Liver (tissue), 9 donors: Measurements from ENCODE around the gene SH3PXD2A. TPM values are rescaled to one million over a fixed set of nuclear protein-coding genes. Genes with fewer than 3 reads are reported as not detected.

Experiments used
- DNase-seq: peaks from one replicate; pipeline ENCODE4 v3.0.0-alpha.2; 2017; ENCODE audit warnings: low spot score
- H3K27ac ChIP-seq, 2 donors: one replicate each; pipeline ENCODE4 v1.7.0; 2013; ENCODE audit warnings: inconsistent platforms in 2 of 2, low read length in 2 of 2, control low read depth in 1 of 2, low read depth in 1 of 2, mild to moderate bottlenecking in 1 of 2
- H3K27me3 ChIP-seq, 4 donors: one replicate each; pipeline versions ENCODE4 v1.6.1 to v1.7.0; 2013; ENCODE audit warnings: low read length in 3 of 4, inconsistent platforms in 1 of 4, mild to moderate bottlenecking in 1 of 4, moderate library complexity in 1 of 4; ENCODE audit not compliant: control insufficient read depth in 4 of 4, insufficient read depth in 4 of 4
- H3K36me3 ChIP-seq, 4 donors: one replicate each; pipeline versions ENCODE4 v1.6.1 to v1.7.0; 2013; ENCODE audit warnings: low read length in 3 of 4, mild to moderate bottlenecking in 3 of 4, low read depth in 1 of 4, moderate library complexity in 1 of 4; ENCODE audit not compliant: control insufficient read depth in 4 of 4, insufficient read depth in 3 of 4
- H3K4me1 ChIP-seq, 4 donors: one replicate each; pipeline versions ENCODE4 v1.6.1 to v1.7.0; 2013; ENCODE audit warnings: low read length in 3 of 4, mild to moderate bottlenecking in 3 of 4, moderate library complexity in 1 of 4; ENCODE audit not compliant: control insufficient read depth in 4 of 4, insufficient read depth in 4 of 4
- H3K4me3 ChIP-seq, 3 donors: one replicate each; pipeline versions ENCODE4 v1.6.1 to v1.7.0; 2013; ENCODE audit warnings: low read length in 3 of 3, control low read depth in 1 of 3, low read depth in 1 of 3, mild to moderate bottlenecking in 1 of 3
- H3K9ac ChIP-seq, 2 donors: one replicate each; pipeline ENCODE4 v1.7.0; 2013; ENCODE audit warnings: low read length in 2 of 2, mild to moderate bottlenecking in 2 of 2, moderate library complexity in 2 of 2, control low read depth in 1 of 2, low read depth in 1 of 2
- H3K9me3 ChIP-seq, 4 donors: one replicate each; pipeline versions ENCODE4 v1.6.1 to v1.7.0; 2013; ENCODE audit warnings: low read length in 3 of 4; ENCODE audit not compliant: control insufficient read depth in 4 of 4
- ATF3 ChIP-seq: IDR thresholded peaks from 2 replicates; pipeline ENCODE4 v1.6.1; 2016; ENCODE audit warnings: antibody characterized with exemption
- CTCF ChIP-seq: fragments of 150-350 bp; IDR thresholded peaks from 2 replicates; pipeline ENCODE4 v1.5.1; 2017; ENCODE audit warnings: improper control_type of control experiment, low read depth, low read length; ENCODE audit not compliant: missing input control
- EGR1 ChIP-seq, 2 donors: IDR thresholded peaks; 2 replicates each; pipeline ENCODE4 v1.6.1; 2016 to 2018; ENCODE audit warnings: antibody characterized with exemption in 2 of 2, low read depth in 2 of 2
- FOXA1 ChIP-seq: IDR thresholded peaks from 2 replicates; pipeline ENCODE4 v1.6.1; 2016; ENCODE audit warnings: antibody characterized with exemption
- GABPA ChIP-seq, 2 donors: IDR thresholded peaks in 1 of 2; conservative IDR thresholded peaks in 1 of 2; 2 replicates each; pipeline ENCODE4 v1.6.1; 2016; ENCODE audit warnings: antibody characterized with exemption in 2 of 2, mild to moderate bottlenecking in 1 of 2, moderate library complexity in 1 of 2
- HNF4A ChIP-seq, 2 donors: conservative IDR thresholded peaks; 2 replicates each; pipeline ENCODE4 v1.6.1; 2016; ENCODE audit warnings: antibody characterized with exemption in 2 of 2, mild to moderate bottlenecking in 2 of 2
- HNF4G ChIP-seq: IDR thresholded peaks from 2 replicates; pipeline ENCODE4 v1.6.1; 2016; ENCODE audit warnings: antibody characterized with exemption
- NR2F2 ChIP-seq: IDR thresholded peaks from 2 replicates; pipeline ENCODE4 v1.6.1; 2016; ENCODE audit warnings: antibody characterized with exemption
- RAD21 ChIP-seq, 2 donors: IDR thresholded peaks; 2 replicates each; pipeline ENCODE4 v1.6.1; 2016; ENCODE audit warnings: antibody characterized with exemption in 2 of 2, mild to moderate bottlenecking in 2 of 2
- REST ChIP-seq: IDR thresholded peaks from 2 replicates; pipeline ENCODE4 v1.6.1; 2016; ENCODE audit warnings: antibody characterized with exemption, mild to moderate bottlenecking
- RXRA ChIP-seq, 2 donors: IDR thresholded peaks; 2 replicates each; pipeline ENCODE4 v1.6.1; 2017 to 2018; ENCODE audit warnings: antibody characterized with exemption in 2 of 2, mild to moderate bottlenecking in 1 of 2
- SP1 ChIP-seq: IDR thresholded peaks from 2 replicates; pipeline ENCODE4 v1.6.1; 2018; ENCODE audit warnings: antibody characterized with exemption, mild to moderate bottlenecking
- TAF1 ChIP-seq: conservative IDR thresholded peaks from 2 replicates; pipeline ENCODE4 v1.6.1; 2016; ENCODE audit warnings: antibody characterized with exemption, mild to moderate bottlenecking
- YY1 ChIP-seq: IDR thresholded peaks from 2 replicates; pipeline ENCODE4 v1.6.1; 2016; ENCODE audit warnings: antibody characterized with exemption, mild to moderate bottlenecking
- ZBTB33 ChIP-seq: IDR thresholded peaks from 2 replicates; pipeline ENCODE4 v1.6.1; 2016; ENCODE audit warnings: antibody characterized with exemption
- WGBS: extraction: QIAGEN DNeasy Blood & Tissue Kit; methylation state at CpG from one replicate; pipeline ENCODE4 v1.1.7; 2013; 5-methylcytosine and 5-hydroxymethylcytosine counted together
- polyA plus RNA-seq, 2 donors: library from polyadenylated mRNA; stranded (reverse) in 1 of 2; unstranded in 1 of 2; fragments of 200-250 nt in 1 of 2; fragments of >200 nt in 1 of 2; fragmentation: Nextera tagmentation in 1 of 2; extraction: Ambion mirVana in 1 of 2; gene quantifications; one replicate each; pipeline versions ENCODE4 v1.2.1 to v1.2.3, GENCODE V29; 2013 to 2015
- total RNA-seq, 2 donors: library from RNA; depleted of rRNA; stranded (reverse); fragments of >200 nt; gene quantifications; one replicate each; pipeline ENCODE4 v1.2.3, GENCODE V29; 2014
- donor health status: healthy.
- donor health status: healthy.
- donor health status: healthy.
- donor health status: healthy.
- donor health status: healthy.

Gene SH3PXD2A
- total and polyA plus RNA-seq, 4 donors = 0.82 to 5.5 (median 3.9) TPM

GRCh38 chr10:103742824-103743223 is 112.6 kb downstream of the SH3PXD2A start (continued):
- TF ChIP-seq ZBTB33 = no peak
- no peak for TF ChIP-seq RAD21 (IDR thresholded peaks at IDR 0.05)
- TF ChIP-seq EGR1 (IDR thresholded peaks at IDR 0.05; ENCODE audit: low read depth in 2 of 2) = no peak
- no peak for TF ChIP-seq SP1
- no peak for TF ChIP-seq ATF3

- no peak overlapping the region for H3K9ac ChIP-seq
- H3K9me3 ChIP-seq = no peaks in the 10 kb centered on the region
- TF ChIP-seq ZBTB33 = no peak
- no peak for TF ChIP-seq RXRA (IDR thresholded peaks at IDR 0.05)
- no peak for TF ChIP-seq HNF4G
- no peak for TF ChIP-seq TAF1
- TF ChIP-seq REST = no peak
- no peak for TF ChIP-seq YY1
- no peak for TF ChIP-seq EGR1 (IDR thresholded peaks at IDR 0.05; ENCODE audit: low read depth in 2 of 2)
- no peak for TF ChIP-seq RAD21 (IDR thresholded peaks at IDR 0.05)
- TF ChIP-seq GABPA (IDR thresholded peaks at IDR 0.05 in 1 of 2, conservative IDR thresholded peaks at IDR 0.05 in 1 of 2) = no peak
- TF ChIP-seq HNF4A (conservative IDR thresholded peaks at IDR 0.05) = no peak
- TF ChIP-seq ATF3 = no peak
- no peak for TF ChIP-seq NR2F2
- no peak for TF ChIP-seq CTCF
- TF ChIP-seq FOXA1 = no peak
- DNase-seq = no peak
- 83% methylated on average over 5 of the region's 5 CpGs for WGBS
- no peak overlapping the region for H3K4me3 ChIP-seq
- no peaks in the 10 kb centered on the region for H3K4me1 ChIP-seq
- no peak overlapping the region for H3K27ac ChIP-seq
- no peaks in the 10 kb centered on the region for H3K27me3 ChIP-seq
- H3K36me3 ChIP-seq = peaks cover 0 to 3% (median 0%) of the 10 kb centered on the region in 4 donors
These were observed 114.8 kb downstream of the SH3PXD2A start for GRCh38 chr10:103740611-103741010.
